Jurkat, Clone E6-1 (cell line): ENCODE measurements around the gene C16orf82. TPM values are rescaled to one million over a fixed set of nuclear protein-coding genes. Genes with fewer than 3 reads are reported as not detected.

Experiments used
- DNase-seq: peaks from one replicate; pipeline ENCODE4 v3.0.0-alpha.2; 2011; ENCODE audit warnings: low read depth, low spot score
- H3K4me3 ChIP-seq: 2 replicates; pipeline ENCODE4 v1.5.1; 2011; ENCODE audit warnings: mild to moderate bottlenecking, low read length, control low read depth, moderate library complexity
- polyA plus RNA-seq: library from polyadenylated mRNA; unstranded; fragments of >200 nt; gene quantifications from one replicate; pipeline ENCODE4 v1.2.1, GENCODE V29; 2012; ENCODE audit warnings: missing spikeins; ENCODE audit not compliant: insufficient read length, insufficient read depth

The C16orf82 gene
- polyA plus RNA-seq: not detected

- DNase-seq: no peak
- no peak within 1 kb of the TSS for H3K4me3 ChIP-seq
These were observed at the start of gene C16orf82 for GRCh38 chr16:27066668-27067537. TSS of gene C16orf82 (plus strand) at chr16:27066927.

DNA sequence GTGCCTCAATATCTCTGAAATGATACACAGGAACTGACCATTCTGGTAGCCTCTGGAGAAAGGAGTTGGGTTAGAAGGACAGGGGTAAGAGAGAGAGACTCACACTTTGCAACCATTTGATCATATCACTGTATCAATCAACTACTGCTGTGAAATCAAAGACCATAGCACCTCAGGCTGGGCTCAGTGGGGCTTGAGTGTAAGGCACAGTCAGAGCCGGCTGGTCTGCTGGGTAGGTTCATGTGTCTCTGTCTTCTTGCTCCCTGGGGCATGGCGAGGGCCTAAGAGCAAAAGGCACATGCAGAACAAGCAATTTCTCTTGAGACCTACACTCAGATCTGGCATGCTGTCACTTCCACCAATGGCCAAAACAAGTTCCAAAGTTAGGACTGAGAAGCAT is 46.7 kb upstream of the C16orf82 start:
- no peak for DNase-seq
- H3K4me3 ChIP-seq: no peak overlapping the region

DNA sequence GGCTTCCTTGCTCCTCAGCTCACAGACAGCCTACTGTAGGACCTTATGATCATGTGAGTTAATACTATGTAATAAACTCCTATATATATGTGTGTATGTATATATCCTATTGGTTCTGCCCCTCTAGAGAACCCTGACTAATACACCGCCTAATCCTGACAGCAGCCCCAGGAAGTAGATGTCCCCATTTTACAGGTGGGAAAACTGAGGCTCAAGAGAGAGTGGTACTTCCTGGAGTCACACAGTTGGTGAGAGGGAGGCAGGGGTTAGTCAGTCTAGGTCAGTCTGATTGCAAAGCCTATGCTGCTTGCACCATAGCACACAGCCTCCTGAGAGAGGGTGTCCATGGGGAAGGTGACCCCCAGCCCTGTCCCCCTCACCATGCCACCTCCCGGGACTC is 42.7 kb upstream of the C16orf82 start:
- DNase-seq: no peak
- H3K4me3 ChIP-seq: no peak overlapping the region

GRCh38 chr16:27025581-27025980 is 41.1 kb upstream of the C16orf82 start:
- DNase-seq: no peak
- no peak overlapping the region for H3K4me3 ChIP-seq

GRCh38 chr16:27027971-27028370 is 38.8 kb upstream of the C16orf82 start:
- no peak for DNase-seq
- no peak overlapping the region for H3K4me3 ChIP-seq

DNA sequence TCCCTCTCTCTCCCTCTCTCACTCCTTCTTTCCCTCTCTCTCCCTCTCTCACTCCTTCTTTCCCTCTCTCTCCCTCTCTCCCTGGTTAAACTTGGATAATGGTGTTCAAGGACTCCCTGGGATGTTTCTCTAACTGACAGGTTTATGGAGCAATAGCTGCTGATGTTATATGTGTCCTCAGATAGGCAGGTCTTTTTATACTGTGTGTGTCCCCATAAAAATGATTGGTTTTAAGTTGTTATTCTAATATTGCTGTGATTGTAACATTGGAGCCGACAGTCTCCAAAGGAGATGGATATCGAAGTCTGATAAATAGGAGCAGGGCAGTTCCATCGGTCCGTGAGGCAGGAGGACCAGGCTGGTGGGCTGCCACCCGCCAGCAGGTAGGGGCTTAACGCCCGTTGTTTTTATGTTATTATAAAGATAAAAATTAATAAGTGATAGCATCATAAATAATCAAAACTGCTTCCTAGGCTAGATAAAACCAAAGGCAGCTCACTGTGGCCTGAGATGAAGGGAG is 38.1 kb upstream of the C16orf82 start:
- H3K4me3 ChIP-seq: no peak overlapping the region
- no peak for DNase-seq

DNA sequence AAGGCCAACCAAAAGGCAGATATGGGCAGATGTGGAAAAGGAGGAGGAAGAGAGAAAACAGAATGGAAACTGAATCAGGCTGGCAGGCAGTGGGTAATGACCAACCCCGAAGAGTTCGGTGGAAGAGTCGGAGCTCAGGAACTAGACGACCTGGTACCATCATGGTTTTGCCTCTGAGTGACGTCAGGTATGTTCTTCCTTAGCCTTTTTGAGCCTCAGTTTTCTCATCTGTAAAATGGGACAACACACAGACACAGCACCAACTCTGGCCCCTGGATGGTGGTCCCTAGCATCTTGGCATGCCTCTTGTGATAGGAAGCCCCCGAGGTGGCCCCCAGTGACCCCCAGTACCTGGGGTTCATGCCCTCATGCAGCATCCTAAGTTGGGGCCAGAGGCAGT is 37.2 kb upstream of the C16orf82 start:
- no peak for DNase-seq
- H3K4me3 ChIP-seq: no peak overlapping the region

GRCh38 chr16:27033281-27033979 is 33.3 kb upstream of the C16orf82 start:
- H3K4me3 ChIP-seq: no peak overlapping the region
- no peak for DNase-seq

DNA sequence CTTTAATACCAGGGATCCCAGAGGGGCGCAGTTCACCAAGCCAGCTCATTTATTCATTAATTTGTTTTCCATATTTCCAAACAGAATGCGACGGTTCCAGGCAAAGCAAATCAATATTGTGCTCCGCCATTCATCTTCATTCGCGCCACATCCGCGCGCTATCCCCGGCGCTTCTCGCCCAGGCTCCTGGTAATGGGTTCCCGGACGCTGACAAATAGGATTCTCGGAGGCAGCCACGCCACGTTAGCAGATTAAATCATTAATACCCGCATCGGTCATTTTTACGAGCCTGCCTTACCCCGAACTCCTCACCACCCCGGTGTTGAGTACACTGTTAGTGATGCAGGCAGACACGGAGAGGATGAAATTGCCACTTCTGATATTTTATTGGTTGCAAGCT is 26.0 kb upstream of the C16orf82 start:
- DNase-seq: no peak
- no peak overlapping the region for H3K4me3 ChIP-seq

- H3K4me3 ChIP-seq: no peak overlapping the region
- DNase-seq: no peak
These were observed 19.7 kb upstream of the C16orf82 start for GRCh38 chr16:27046958-27047518.

- no peak for DNase-seq
These were observed 18.4 kb upstream of the C16orf82 start for GRCh38 chr16:27048316-27048715.

GRCh38 chr16:27049117-27049516 is 17.6 kb upstream of the C16orf82 start:
- no peak for DNase-seq
- no peak overlapping the region for H3K4me3 ChIP-seq

More at GRCh38 chr16:27048316-27048715, 18.4 kb upstream of the C16orf82 start:
- no peak overlapping the region for H3K4me3 ChIP-seq

DNA sequence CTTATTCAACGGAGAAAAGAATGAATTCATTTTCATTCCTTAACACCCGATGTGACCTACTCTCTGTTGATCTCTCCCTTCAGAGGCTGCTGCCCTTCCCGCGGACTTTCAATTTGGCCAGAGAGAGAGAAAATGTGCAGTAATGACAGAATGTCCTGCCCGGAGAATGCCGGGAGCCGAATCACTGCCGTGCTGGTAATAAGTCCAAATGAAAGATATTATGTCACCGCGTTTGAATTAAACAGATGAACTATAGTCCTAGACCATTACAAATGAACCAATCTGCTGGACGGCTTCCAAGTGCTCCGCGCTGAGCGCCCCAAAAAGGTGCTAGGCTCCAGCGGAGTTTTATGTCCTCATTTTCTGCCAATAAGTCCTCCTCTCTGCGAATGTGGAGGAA is 14.7 kb upstream of the C16orf82 start:
- H3K4me3 ChIP-seq: no peak overlapping the region
- DNase-seq: no peak

DNA sequence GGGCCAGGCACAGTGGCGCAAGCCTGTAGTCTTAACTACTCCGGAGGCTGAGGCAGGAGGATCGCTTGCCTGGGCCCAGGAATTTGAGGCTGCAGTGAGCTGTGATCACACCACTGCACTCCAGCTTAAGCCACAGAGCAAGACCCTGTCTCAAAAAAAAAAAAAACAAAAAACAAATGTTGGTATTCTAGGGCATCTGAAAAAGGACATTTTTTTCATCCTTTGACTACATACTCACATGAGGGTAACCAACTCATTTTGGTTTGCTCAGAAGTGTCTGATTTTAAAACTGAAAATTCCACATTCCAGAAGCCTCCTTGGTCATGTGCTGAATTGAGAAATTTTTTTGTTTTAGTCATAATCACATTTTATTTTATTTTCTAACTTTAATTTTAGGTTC is 12.7 kb upstream of the C16orf82 start:
- no peak for DNase-seq
- no peak overlapping the region for H3K4me3 ChIP-seq

GRCh38 chr16:27058299-27058698 is 8.4 kb upstream of the C16orf82 start:
- H3K4me3 ChIP-seq: no peak overlapping the region
- DNase-seq: no peak

- H3K4me3 ChIP-seq: no peak overlapping the region
- DNase-seq: no peak
These were observed 4.0 kb downstream of the C16orf82 start for GRCh38 chr16:27070776-27071175.

- no peak for DNase-seq
- H3K4me3 ChIP-seq: no peak overlapping the region
These were observed 7.0 kb downstream of the C16orf82 start for GRCh38 chr16:27073733-27074132.

DNA sequence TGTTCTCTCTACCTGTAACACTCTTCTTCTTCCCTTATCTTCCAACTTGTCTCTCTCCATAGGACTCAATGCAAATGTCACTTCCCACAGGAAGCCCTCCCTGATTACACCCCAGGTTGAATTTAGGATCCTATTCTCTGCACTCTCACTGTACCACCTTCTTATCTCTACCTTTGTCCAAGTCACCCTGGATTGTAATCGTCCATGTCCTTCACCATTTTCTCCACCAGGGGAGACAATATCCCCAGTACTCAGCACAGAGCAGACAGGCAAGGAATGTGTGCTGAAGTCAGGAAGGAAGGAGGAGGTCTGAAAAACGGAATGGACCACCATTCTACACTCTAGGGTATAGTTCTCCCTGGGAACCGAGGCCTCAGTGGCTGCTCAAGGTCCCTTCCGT is 14.2 kb downstream of the C16orf82 start:
- no peak for DNase-seq
- no peak overlapping the region for H3K4me3 ChIP-seq

DNA sequence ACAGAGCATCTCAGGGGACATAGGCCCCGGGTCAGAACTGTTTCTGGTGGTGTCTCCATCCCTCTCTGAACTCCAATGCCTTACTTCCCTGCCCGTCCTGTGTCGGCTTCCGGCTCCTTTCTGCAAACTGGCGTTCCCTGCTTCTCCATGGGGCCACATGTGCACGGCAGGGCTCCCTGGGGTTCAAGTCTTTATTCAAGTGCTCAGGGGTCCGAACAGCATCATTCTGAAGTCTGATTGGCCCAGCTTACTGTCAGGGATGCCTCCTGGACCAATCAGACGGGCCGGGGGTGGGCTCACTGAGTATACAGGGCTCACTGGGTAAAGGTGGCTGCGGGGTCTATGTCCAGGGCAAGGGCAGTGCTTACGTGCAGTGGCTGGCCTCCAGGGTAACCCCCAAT is 17.1 kb downstream of the C16orf82 start:
- DNase-seq: no peak

More for the DNA sequence above, 17.1 kb downstream of the C16orf82 start:
- no peak overlapping the region for H3K4me3 ChIP-seq
